Immature natural killer cell (primary cell): Measurements from ENCODE around the gene CPSF3. TPM values are rescaled to one million over a fixed set of nuclear protein-coding genes. Genes with fewer than 3 reads are reported as not detected.

ENCODE experiments used
- DNase-seq, 3 donors: peaks; one replicate each; pipeline ENCODE4 v3.0.0; 2022; ENCODE audit warnings: mixed read lengths in 1 of 3
- H3K27ac Mint-ChIP-seq, 6 donors: one replicate each; pipeline ENCODE4 v1.8.0; 2020; ENCODE audit warnings: mixed read lengths in 6 of 6, mild to moderate bottlenecking in 5 of 6, inconsistent platforms in 4 of 6, moderate library complexity in 3 of 6
- H3K27me3 Mint-ChIP-seq, 3 donors: one replicate each; pipeline ENCODE4 v1.8.0; 2020 to 2021; ENCODE audit warnings: low read depth in 3 of 3, mild to moderate bottlenecking in 3 of 3, mixed read lengths in 3 of 3, moderate library complexity in 3 of 3, inconsistent platforms in 1 of 3
- H3K36me3 Mint-ChIP-seq, 3 donors: one replicate each; pipeline ENCODE4 v1.8.0; 2020; ENCODE audit warnings: mixed read lengths in 3 of 3, inconsistent platforms in 2 of 3, mild to moderate bottlenecking in 2 of 3
- H3K4me1 Mint-ChIP-seq, 2 donors: one replicate each; pipeline ENCODE4 v1.8.0; 2020; ENCODE audit warnings: inconsistent platforms in 2 of 2, mild to moderate bottlenecking in 2 of 2, mixed read lengths in 2 of 2, moderate library complexity in 1 of 2
- H3K4me3 Mint-ChIP-seq, 5 donors: one replicate each; pipeline ENCODE4 v1.8.0; 2020; ENCODE audit warnings: mild to moderate bottlenecking in 5 of 5, mixed read lengths in 5 of 5, inconsistent platforms in 3 of 5, moderate library complexity in 3 of 5
- H3K9me3 Mint-ChIP-seq, 6 donors: one replicate each; pipeline ENCODE4 v1.8.0; 2020; ENCODE audit warnings: mild to moderate bottlenecking in 6 of 6, mixed read lengths in 6 of 6, inconsistent platforms in 4 of 6, moderate library complexity in 3 of 6
- polyA plus RNA-seq, 3 donors: library from polyadenylated mRNA; unstranded; fragments of 300-500 nt; fragmentation: Illumina TruSeq; gene quantifications; one replicate each; pipeline ENCODE4 v1.2.3, GENCODE V29; 2021

CPSF3 gene
- polyA plus RNA-seq, 3 donors from 2014 or later = 22.1 to 48.0 (median 35.2) TPM

DNA sequence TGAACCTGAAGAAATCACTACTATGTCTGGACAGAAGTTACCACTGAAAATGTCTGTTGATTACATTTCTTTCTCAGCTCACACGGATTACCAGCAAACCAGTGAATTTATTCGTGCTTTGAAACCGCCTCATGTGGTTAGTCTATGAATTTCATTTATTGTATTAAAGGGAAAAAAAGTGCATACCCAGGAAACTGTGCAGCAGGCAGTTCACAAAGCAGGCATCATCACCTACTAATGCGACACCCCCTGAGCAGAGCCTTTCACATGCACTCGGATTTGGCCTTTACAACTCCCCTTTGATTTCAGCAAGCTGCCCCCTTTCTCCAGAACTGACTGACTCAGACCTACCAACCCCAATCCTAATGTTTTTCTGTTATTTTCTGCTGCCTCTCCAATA is 20.1 kb downstream of the CPSF3 start:
- Mint-ChIP-seq H3K4me1 (no peaks in the 10 kb centered on the region), H3K36me3 (peaks cover 29 to 50% (median 29%) of the 10 kb centered on the region in 3 donors), H3K4me3 (no peak overlapping the region), H3K27ac (no peak overlapping the region), H3K9me3 (no peaks in the 10 kb centered on the region), H3K27me3 (peaks cover 0 to 2% (median 0%) of the 10 kb centered on the region in 3 donors)
- DNase-seq = no peak

DNA sequence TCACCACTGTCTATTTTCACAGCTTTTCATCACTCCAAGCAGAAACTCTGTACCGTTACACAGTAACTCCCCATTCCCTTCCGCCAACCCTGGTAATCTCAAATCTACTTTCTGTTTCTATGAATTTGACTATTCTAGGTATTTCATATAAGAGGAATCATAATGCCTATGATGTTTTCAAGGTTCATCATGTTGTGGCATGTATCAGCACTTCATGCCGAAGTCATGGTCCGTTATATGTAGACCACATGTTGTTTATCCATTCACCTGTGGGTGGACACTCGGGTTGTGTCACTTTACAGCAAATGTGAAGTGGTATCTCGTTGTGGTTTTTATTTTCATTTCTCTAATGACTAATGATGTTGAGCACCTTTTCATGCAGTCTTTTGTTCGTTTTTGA is 21.6 kb downstream of the CPSF3 start:
- Mint-ChIP-seq H3K4me3 (no peak overlapping the region), H3K27ac (no peak overlapping the region), H3K27me3 (peaks cover 0 to 2% (median 0%) of the 10 kb centered on the region in 3 donors), H3K36me3 (peaks cover 32 to 49% (median 33%) of the 10 kb centered on the region in 3 donors), H3K9me3 (no peaks in the 10 kb centered on the region), H3K4me1 (no peaks in the 10 kb centered on the region)
- no peak for DNase-seq

DNA sequence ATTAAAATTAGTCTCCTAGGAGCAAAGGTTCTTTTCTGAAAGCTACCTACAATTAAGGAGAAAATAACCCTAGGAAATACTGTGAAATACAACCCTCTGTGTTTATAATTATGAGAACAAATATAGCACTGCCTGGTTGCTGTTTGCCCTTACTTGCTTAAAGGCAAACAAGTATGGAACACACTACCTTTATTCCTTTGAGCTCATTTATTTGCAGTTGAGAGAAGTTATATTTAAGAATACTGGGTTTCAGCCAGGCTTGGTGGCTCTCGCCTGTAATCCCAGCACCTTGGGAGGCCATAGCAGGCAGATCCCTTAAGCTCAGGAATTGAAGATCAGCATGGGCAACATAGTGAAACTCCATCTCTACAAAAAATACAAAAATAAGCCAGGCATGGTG is 27.8 kb downstream of the CPSF3 start:
- H3K36me3 Mint-ChIP-seq = peaks cover 25 to 43% (median 31%) of the 10 kb centered on the region in 3 donors
- H3K9me3 Mint-ChIP-seq = no peaks in the 10 kb centered on the region
- H3K27me3 Mint-ChIP-seq = no peaks in the 10 kb centered on the region
- H3K4me3 Mint-ChIP-seq = no peak overlapping the region
- no peak for DNase-seq
- no peaks in the 10 kb centered on the region for H3K4me1 Mint-ChIP-seq
- no peak overlapping the region for H3K27ac Mint-ChIP-seq

DNA sequence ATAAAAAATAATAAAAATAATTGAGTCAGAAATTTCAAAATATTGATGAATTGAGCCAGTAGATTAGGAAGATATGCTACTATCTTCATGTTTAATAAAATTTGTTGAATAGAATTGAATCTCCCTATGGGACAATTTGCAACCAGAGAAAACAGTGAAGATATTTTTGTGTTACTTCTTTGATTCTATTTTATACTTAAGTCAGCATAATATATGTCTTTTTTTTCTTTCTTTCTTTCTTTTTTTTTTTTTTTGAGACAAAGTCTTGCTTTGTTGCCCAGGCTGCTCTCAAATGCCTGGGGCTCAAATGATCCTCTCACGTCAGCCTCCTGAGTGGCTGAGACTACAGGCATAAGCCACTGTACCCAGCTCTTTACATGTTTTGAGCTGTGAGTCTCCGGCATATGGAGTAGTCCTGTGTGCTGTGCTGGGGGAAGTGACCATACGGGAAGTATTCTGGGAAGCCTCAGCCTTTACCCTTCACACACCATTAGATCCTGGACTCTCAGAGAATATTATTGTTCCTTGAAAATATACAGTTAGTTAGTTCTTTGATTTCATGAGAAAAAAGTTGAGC is 37.1 kb downstream of the CPSF3 start:
- H3K36me3 Mint-ChIP-seq = peaks cover 21 to 42% (median 26%) of the 10 kb centered on the region in 3 donors
- H3K4me3 Mint-ChIP-seq = no peak overlapping the region
- peaks cover 11 to 13% of the 10 kb centered on the region in 2 donors for H3K4me1 Mint-ChIP-seq
- DNase-seq = no peak
- H3K27ac Mint-ChIP-seq = no peak overlapping the region
- no peaks in the 10 kb centered on the region for H3K9me3 Mint-ChIP-seq
- peaks cover 0 to 1% (median 0%) of the 10 kb centered on the region in 3 donors for H3K27me3 Mint-ChIP-seq

DNA sequence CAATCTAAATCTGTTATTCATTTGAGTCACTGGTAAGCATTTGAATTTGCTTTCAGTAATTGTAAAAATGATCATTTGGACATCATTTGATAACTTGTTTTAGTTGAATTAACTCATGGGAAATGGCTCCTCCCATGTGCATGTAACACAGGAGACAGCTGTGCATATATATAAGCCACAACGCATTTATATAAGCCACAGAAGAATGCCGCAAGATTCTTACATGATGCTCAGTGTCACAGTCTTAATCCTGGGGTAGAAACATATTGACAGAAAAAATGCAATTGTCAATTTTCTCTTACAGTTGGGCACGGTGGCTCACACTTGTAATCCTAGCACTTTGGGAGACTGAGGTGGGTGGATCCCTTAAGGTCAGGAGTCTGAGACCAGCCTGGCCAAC is 37.6 kb downstream of the CPSF3 start:
- Mint-ChIP-seq H3K9me3 (no peaks in the 10 kb centered on the region), H3K27ac (no peak overlapping the region), H3K4me3 (no peak overlapping the region), H3K4me1 (peaks cover 11 to 13% of the 10 kb centered on the region in 2 donors), H3K36me3 (peaks cover 20 to 44% (median 28%) of the 10 kb centered on the region in 3 donors), H3K27me3 (peaks cover 0 to 1% (median 0%) of the 10 kb centered on the region in 3 donors)
- DNase-seq = no peak

DNA sequence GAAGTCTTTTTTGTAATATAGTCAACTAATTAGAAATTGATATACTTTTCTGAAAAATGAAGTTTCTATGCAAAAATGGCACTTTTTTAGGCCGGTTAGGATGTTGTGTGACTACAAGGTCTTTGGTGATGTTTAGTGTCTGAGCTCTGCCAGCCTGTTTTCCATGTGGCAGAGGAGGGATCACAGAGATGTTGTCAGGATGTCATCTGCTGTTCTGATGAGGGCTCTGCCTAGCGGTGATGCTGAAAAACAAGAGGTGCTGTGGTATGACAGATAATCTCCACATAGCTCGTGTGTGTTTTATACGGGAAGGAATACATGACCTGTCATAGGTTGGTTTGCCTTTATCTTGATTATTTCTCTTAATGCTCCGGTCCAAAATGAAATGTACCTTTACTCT is 38.9 kb downstream of the CPSF3 start:
- peak overlapping the region in 1 of 6 donors; percentile 43 for H3K27ac Mint-ChIP-seq
- H3K9me3 Mint-ChIP-seq = no peaks in the 10 kb centered on the region
- H3K36me3 Mint-ChIP-seq = peaks cover 10 to 36% (median 18%) of the 10 kb centered on the region in 3 donors
- no peak for DNase-seq
- peaks cover 0 to 1% (median 0%) of the 10 kb centered on the region in 3 donors for H3K27me3 Mint-ChIP-seq
- H3K4me3 Mint-ChIP-seq = no peak overlapping the region
- peaks cover 11 to 13% of the 10 kb centered on the region in 2 donors for H3K4me1 Mint-ChIP-seq

DNA sequence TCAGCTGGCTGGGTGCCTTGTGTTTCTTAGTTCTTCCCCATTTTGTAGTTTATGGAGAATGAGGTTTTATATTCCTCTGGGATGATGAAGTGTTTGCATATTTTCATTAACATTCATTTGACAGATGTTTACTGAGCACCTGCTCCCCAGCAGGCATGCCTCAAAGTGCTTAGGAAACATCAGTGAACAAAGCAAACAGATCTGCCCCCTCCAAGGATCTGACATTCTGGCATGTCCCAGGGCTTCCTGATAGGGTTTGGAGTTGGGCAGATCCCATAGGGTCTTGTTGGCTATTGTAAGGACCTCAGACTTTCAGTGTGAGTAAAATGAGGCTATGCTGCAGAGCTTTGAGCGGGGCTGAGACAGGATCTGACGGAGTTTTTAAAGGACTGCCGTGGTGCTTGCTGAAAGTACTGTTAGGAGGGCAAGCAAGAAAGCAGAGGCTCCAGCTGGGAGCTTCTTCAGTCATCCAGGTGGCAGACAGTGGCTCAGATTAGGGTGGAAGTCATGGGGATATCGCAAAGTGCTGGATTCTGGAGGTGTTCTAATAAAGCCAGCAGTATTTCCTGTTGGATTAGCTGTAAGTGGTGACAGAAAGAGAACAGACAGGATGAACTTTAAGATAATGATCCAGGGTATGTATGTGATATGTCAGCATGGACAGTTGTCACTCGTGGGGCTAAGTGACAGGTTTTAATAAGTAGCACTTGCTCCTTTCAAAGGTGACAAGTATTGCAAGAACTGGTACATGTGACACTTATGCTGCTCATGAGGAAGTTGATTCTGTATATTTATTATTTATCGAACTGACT is 39.6 kb downstream of the CPSF3 start:
- peaks cover 11 to 13% of the 10 kb centered on the region in 2 donors for H3K4me1 Mint-ChIP-seq

DNA sequence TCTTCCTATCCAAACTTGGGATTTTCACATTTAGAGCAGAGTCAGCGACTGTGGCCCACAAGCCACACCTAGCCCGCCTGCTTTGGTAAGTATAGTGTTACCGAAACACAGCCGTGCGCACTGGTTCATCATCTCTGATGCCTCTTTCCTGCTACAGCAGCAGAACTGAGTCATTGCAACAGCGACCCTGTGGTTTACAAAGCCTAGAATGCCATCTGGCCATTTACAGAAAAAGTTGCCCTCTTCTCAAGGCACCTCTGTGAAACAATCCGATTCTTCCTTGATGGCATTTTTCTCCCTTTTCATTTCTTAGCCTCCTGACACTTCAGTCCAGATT is 40.2 kb downstream of the CPSF3 start:
- peak in 1 of 3 donors; percentile 52 for DNase-seq
- H3K4me1 Mint-ChIP-seq = peaks cover 11 to 13% of the 10 kb centered on the region in 2 donors

More for the DNA sequence above, 39.6 kb downstream of the CPSF3 start:
- H3K27ac Mint-ChIP-seq = peak overlapping the region; percentile 6 to 86 (median 68)
- H3K9me3 Mint-ChIP-seq = no peaks in the 10 kb centered on the region
- peaks cover 10 to 33% (median 18%) of the 10 kb centered on the region in 3 donors for H3K36me3 Mint-ChIP-seq
- peaks cover 0 to 1% (median 0%) of the 10 kb centered on the region in 3 donors for H3K27me3 Mint-ChIP-seq
- no peak for DNase-seq
- H3K4me3 Mint-ChIP-seq = peak overlapping the region in 2 of 5 donors; percentile 6 to 18

DNA sequence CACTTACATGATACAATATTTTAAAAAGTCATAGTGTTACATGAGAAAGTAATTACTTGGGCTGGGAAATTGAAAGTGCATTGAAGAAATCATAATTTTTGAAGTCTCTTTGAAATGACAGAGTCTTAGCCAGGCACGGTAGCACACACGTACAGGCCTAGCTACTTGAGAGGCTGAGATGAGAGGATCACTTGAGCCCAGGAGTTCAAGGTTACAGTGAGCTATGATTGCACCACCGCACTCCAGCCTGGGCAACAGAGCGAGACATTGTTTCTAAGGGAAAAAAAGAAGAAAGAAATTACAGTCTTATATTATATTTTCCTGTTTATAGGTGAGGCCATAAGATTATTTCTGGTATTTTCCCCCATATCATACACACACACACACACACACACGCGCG is 41.7 kb downstream of the CPSF3 start:
- H3K4me1 Mint-ChIP-seq = peaks cover 11 to 13% of the 10 kb centered on the region in 2 donors
- DNase-seq = no peak
- H3K27me3 Mint-ChIP-seq = peaks cover 0 to 1% (median 0%) of the 10 kb centered on the region in 3 donors
- H3K4me3 Mint-ChIP-seq = no peak overlapping the region
- no peaks in the 10 kb centered on the region for H3K9me3 Mint-ChIP-seq
- H3K36me3 Mint-ChIP-seq = peaks cover 6 to 28% (median 14%) of the 10 kb centered on the region in 3 donors
- H3K27ac Mint-ChIP-seq = no peak overlapping the region

More for the DNA sequence above, 40.2 kb downstream of the CPSF3 start:
- no peaks in the 10 kb centered on the region for H3K9me3 Mint-ChIP-seq
- H3K36me3 Mint-ChIP-seq = peaks cover 10 to 33% (median 18%) of the 10 kb centered on the region in 3 donors
- H3K27ac Mint-ChIP-seq = peak overlapping the region; percentile 18 to 86 (median 73)
- peak overlapping the region in 1 of 5 donors; percentile 6 for H3K4me3 Mint-ChIP-seq
- peaks cover 0 to 1% (median 0%) of the 10 kb centered on the region in 3 donors for H3K27me3 Mint-ChIP-seq

DNA sequence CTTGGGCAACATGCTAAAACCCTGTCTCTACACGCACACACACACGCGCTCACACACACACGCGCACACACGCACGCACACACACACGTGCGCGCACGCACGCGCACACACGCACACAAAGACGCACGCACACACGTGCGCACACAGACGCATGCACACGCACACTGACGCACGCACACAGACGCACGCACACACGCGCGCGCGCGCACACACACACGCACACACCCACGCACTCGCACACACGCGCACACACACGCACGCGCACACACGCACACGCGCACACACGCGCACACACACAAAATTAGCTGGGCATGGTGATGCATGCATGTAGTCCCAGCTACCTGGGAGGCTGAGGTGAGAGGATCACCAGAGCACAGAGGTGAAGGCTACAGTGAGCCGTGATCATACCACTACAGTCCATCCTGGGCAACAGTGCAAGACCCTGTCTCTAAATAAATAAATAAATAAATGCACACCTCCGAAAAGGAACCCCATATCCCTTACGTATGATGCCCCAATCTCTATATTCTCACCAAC is 42.8 kb downstream of the CPSF3 start:
- Mint-ChIP-seq H3K27me3 (no peaks in the 10 kb centered on the region), H3K9me3 (no peaks in the 10 kb centered on the region), H3K4me3 (no peak overlapping the region), H3K36me3 (peaks cover 0 to 21% (median 8%) of the 10 kb centered on the region in 3 donors), H3K4me1 (peaks cover 11 to 13% of the 10 kb centered on the region in 2 donors), H3K27ac (peak overlapping the region in 3 of 6 donors; percentile 27 to 71 (median 30))
- no peak for DNase-seq

DNA sequence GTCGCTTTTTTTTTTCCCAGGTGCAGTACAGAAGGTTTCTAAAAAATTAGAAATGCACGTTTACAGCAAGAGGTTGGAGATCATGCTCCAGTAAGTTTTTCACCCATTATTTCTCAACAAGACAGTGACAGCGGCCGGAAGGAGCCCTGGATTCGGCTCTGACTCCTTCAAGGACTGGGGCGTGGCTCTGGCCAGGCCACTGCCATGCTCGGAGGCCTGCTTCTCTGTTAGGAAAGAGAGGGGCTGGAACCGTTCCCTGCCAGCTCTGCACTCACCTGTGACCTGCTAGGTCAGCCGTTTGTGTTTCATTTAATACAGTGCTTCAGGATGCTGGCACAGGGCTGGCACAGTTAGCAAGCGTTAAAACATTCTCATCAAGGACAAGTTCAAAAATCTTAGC is 44.2 kb downstream of the CPSF3 start:
- H3K4me1 Mint-ChIP-seq = peaks cover 11 to 13% of the 10 kb centered on the region in 2 donors
- peaks cover 0 to 22% (median 13%) of the 10 kb centered on the region in 3 donors for H3K36me3 Mint-ChIP-seq
- H3K27ac Mint-ChIP-seq = no peak overlapping the region
- no peak for DNase-seq
- no peaks in the 10 kb centered on the region for H3K9me3 Mint-ChIP-seq
- H3K4me3 Mint-ChIP-seq = no peak overlapping the region
- H3K27me3 Mint-ChIP-seq = no peaks in the 10 kb centered on the region

DNA sequence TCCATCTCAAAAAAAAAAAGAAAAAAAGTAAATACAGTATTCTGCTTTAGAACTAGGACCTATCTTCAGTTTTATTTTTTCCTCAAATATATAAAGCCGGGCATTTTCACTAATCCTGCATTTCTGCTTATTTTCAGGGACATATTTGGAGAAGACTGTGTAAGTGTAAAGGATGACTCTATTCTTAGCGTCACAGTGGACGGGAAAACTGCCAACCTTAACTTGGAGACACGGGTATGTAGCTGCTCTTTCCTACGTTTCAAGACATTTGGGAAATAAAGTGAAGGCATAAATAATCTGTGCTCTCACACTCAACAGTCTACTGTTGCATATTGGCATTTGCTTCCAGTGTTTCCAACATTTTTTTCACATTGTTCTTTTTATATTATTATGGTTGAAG is 47.8 kb downstream of the CPSF3 start:
- DNase-seq = no peak
- peaks cover 0 to 12% (median 0%) of the 10 kb centered on the region in 3 donors for H3K27me3 Mint-ChIP-seq
- H3K4me1 Mint-ChIP-seq = peaks cover 24 to 27% of the 10 kb centered on the region in 2 donors
- H3K36me3 Mint-ChIP-seq = peaks cover 0 to 21% (median 5%) of the 10 kb centered on the region in 3 donors
- no peak overlapping the region for H3K27ac Mint-ChIP-seq
- H3K9me3 Mint-ChIP-seq = no peaks in the 10 kb centered on the region
- H3K4me3 Mint-ChIP-seq = no peak overlapping the region

DNA sequence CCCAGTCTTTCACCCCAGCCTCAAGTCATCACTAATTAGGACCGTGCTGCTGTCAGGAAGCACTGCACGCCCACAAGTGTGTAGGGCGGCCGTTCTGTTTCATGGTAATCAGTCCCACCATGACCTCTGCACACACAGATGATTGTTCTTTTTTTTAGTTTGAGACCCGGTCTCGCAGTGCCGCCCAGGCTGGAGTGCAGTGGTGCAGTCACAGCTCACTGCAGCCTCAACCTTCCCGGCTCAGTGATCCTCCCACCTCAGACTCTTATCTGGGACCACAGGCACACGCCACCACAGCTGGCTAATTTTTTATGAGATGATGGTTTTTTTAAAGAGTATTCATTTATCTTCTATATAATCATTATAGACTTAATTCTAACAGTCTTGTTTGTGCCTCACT is 49.1 kb downstream of the CPSF3 start:
- Mint-ChIP-seq H3K27ac (peak overlapping the region in 3 of 6 donors; percentile 76 to 95 (median 91)), H3K27me3 (peaks cover 0 to 12% (median 0%) of the 10 kb centered on the region in 3 donors), H3K36me3 (peaks cover 0 to 16% (median 5%) of the 10 kb centered on the region in 3 donors), H3K4me3 (peak overlapping the region; percentile 28 to 88 (median 79)), H3K4me1 (peaks cover 34 to 40% of the 10 kb centered on the region in 2 donors), H3K9me3 (no peaks in the 10 kb centered on the region)
- DNase-seq = no peak
